ENCODE results near the gene LCT. TPM values are rescaled to one million over a fixed set of nuclear protein-coding genes. Genes with fewer than 3 reads are reported as not detected.

LCT gene
- total RNA-seq, 1 donor from 2014 or later, result 2.8 TPM

DNA sequence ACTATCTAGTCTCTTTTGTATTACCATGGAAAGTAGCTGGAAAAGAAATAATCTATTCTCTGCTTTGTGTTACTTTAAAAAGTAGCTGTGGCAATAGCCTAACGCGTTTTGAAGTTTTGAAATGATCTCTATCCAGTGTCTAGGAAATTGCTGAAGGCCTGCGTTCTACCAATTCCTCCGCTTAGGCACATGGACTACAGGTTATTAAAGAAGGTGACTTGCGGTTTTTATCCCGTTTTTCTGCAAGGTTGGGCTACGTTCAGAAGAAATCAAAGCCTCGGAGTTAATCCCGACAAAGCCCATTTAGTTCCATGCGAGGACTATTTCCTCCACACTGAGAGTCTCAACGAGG, 96.0 kb downstream of the LCT start:
- DNase-seq (ENCODE audit: extremely low spot score, unreplicated experiment), result no peak
- peak overlapping the region; percentile 99 for H3K27ac Mint-ChIP-seq
- peak overlapping the region; percentile 92 for H3K4me3 Mint-ChIP-seq

GRCh38 chr2:135740206-135740605, 96.8 kb downstream of the LCT start:
- no peaks in the 10 kb centered on the region for H3K27me3 Mint-ChIP-seq
- no peak overlapping the region for H3K27ac Mint-ChIP-seq
- H3K4me3 Mint-ChIP-seq, result no peak overlapping the region
- peaks cover 13% of the 10 kb centered on the region for H3K36me3 Mint-ChIP-seq
- no peak for TF ChIP-seq CTCF (conservative IDR thresholded peaks at IDR 0.05)
- DNase-seq (ENCODE audit: extremely low spot score, unreplicated experiment), result no peak
- H3K4me1 Mint-ChIP-seq (ENCODE audit: unreplicated experiment), result peaks cover 20% of the 10 kb centered on the region
- peaks cover 8% of the 10 kb centered on the region for H3K9me3 Mint-ChIP-seq

More for the DNA sequence above, 96.0 kb downstream of the LCT start:
- Mint-ChIP-seq H3K36me3 (peaks cover 17% of the 10 kb centered on the region), H3K4me1 (ENCODE audit: unreplicated experiment) (peaks cover 23% of the 10 kb centered on the region), H3K27me3 (no peaks in the 10 kb centered on the region), H3K9me3 (peaks cover 8% of the 10 kb centered on the region)
- TF ChIP-seq CTCF (conservative IDR thresholded peaks at IDR 0.05), result no peak

Other genes with a start within 250 kb of the LCT start
- gene UBXN4, start 95.3 kb downstream of the LCT start, total RNA-seq (ENCODE audit: low replicate concordance), result 101 and 107 TPM in 2 replicates
- 35.8 and 54.9 TPM in 2 replicates for gene MCM6, start 39.3 kb upstream of the LCT start, total RNA-seq (ENCODE audit: low replicate concordance)
- 46.0 and 58.4 TPM in 2 replicates for gene DARS1, start 148.4 kb upstream of the LCT start, total RNA-seq (ENCODE audit: low replicate concordance)